GM21786 (cell line): ENCODE measurements around the gene HUNK.
"Not testable (repeated sequence)": the region's sequence is repeated elsewhere in the genome, so short reads cannot be mapped to it uniquely, and the experiment has no call there.

Experiments used
- ATAC-seq: cut with Tn5 transposase; IDR thresholded peaks from one replicate; pipeline ENCODE4 v1.9.1; 2021; ENCODE audit not compliant: unreplicated experiment

The HUNK gene

DNA sequence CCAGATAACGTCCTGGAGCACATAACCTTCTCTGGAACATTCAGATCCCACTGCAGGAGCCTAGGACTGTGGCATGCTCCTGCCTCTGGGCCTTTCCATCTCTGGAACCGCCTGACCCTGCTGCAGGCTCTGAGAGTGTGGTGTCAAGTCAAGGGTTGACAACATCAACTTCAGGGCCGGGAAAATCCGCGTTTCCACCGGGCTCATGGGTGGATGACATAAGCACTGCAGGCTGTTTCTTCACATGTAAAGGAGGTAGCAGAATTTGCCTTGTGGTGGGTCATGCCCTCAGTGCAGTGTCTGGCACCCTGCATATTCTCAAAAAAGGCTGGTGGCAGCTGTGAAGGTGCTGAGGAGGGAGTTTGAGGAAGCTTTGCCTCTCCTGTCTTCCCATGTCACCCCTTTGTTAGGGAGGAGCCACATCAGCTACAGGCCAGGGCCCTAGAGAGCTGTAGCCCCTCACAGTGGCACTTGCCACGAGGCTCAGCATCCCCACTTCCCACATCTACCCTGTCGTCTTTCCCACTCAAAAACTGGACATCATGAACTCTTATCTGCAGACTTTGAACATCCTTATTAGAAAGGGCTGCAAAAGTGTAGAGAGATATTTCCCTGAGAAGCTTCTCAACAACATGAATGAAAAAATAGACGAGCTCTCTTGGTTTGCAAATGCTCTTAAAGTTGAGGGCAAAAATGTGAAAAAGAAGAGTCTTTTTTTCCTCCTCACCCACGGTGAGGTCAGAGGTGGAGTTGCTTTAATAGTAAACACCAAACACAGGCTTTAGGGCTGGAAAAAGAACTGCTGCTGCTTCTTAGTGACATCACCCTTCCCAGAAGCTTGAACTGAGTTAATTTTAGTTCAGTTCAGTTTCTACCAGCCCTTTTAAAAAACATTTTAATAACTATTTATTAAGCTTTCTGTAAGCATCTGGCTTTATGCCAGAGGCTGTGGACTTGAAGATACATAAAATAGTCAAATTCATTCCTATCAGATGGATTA, 121.3 kb downstream of the HUNK start:
- no peak for ATAC-seq

DNA sequence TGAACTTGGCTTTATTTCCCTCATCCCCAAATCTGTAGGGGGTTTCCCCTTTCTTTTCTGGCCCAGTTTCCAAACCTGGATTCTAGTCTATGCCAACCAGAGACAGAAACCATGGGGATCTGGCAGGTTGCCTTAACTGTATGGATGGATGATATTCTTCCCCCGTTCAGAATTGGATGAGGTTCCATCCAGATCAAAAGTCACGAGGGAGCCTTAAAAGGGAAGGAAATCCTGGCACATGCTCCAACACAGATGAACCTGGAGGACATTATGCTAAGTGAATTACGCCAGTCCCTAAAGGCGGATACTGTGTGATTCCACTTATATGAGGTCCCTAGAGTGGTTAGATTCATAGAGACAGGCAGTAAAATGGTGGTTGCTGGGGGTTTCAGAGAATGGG, 124.4 kb downstream of the HUNK start:
- ATAC-seq: no peak

DNA sequence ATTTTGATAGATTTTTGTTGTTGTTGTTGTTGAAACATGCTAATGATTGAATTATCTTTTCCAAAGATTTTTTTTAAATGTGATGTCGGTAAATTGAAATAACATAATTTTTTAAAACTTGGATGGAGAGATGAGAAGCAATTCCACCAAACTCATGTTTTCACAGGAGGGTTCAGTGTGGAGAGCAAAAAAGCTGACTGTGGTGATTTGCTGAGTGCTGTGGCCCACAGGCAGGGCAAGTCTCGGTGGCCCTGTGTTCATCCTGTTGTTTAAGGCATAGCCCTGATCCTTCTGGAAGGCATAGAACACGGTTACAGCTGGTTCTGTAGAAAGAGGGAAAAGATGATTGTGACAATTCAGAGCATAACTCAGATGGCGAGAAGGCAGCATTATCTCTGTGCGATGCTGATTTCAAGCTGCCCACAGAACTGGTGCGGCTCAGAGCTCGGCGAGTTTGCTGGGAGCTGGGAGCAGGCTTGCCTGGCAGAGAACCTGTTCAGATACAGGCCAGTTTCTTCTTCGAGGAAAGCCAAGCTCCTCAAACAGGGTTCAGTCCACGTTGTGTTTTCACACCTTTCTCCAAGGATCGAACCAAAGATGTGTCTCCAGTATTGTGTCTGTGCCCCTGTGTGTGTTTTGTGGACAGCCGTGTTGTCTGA, 127.1 kb downstream of the HUNK start:
- ATAC-seq: no peak

DNA sequence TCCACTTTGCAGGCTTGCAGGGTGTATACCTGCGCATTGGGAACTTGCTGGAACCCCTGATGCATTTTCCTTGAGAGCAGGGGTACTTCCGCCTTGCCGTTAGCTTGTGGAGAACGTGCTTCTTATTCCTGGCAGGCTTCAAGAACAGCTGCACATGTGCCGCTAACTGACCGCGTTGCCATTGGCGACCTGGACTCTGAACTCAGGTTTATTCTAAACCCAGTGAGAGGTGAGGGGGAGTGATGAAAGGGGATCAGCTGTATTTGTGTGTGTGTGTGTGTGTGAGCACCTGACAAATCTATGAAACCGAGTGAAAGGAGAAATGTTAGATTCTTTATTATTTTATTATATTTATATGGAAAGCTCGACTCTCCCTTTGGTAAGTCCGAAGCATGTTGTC, 128.6 kb downstream of the HUNK start:
- ATAC-seq: no peak

DNA sequence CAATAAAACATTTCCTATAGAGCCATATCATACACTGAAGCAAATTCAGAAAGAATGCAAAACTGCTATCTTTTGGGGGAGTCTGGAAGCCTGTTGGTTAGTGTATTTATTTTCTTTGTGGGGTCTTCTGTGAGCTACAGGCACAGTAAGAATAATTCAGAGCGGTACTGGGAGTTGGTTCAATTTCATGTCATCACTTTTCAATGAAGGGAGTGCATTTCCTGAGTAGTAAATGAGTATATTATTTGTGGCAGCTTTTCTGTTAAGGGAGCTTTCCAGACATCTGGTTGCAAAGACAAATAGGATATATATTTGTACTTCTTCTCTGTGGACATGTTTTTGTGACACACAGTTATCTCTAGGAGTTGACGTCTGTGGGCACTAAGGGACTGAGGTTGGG, 130.6 kb downstream of the HUNK start:
- no peak for ATAC-seq

DNA sequence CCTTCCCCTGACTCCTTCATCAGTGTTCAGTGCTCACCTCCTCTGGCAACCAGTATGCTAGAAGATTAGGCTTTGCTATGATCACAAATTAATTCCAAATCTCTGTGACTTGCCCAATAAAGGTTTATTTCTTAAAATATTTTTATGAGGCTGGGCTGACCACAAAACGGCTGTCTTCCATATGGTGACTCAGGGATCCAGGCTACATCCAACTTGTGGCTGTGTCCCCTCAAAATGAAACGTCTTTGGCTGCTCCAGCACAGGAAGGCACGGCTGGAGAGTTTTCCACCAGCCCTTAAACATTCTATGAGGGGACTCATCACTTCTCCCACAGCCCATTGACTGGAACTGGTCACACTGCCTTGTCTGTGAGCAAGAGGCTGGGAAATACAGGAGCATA, 131.5 kb downstream of the HUNK start:
- no peak for ATAC-seq

DNA sequence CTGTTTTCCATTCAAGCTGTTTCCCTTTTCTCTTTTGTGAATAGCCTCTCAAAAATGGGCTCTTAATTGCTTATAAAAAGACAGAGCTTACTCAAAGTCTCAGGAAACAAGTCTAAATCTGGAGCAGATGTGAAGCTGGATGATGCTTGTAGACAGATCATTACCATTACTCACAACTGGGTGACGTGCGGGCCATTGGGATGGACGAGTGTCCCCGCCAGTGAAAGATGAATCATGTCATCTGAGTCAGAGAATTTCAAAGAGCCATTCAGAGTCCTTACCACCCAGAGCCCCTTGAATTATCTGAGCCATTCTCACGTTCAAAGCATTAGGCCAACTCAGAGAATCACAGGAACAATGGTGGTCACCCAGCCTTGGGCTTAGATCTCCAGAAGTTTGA, 134.6 kb downstream of the HUNK start:
- ATAC-seq: no peak

DNA sequence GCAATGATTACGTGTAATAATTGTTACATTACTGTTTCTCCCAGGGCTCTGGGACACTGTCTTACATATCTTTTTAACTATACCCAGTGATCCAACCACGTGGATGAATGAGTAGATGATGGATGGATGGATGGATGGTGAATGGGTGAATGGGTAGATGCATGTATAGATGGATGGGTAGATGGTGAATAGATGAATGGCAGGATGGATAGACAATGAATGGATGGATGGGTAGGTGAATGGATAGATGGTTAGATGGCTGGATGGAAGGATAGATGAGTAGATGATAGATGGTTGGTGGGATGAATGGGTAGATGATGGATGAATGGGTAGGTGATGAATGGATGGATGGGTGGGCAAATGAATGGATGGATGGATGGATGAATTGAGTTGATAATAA, 135.9 kb downstream of the HUNK start:
- no peak for ATAC-seq

DNA sequence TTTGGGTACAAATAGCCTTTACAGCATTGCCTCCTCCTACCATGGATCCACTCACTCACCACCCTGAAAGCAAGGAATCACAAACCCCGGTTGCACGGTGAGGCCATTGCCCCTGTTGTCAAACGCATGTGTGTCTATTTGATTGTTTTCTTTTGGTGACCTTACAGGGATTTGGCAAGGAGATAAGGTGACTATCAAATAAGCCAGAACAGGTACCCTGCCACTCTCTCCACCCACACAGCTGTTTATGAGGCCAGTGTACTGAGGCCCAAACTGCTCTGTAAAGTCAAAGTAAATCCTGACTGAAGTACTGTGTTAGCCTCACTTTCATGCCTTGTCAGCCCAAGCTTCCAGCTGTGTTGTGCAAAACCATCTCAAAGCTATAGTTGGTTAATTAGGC, 136.4 kb downstream of the HUNK start:
- no peak for ATAC-seq

DNA sequence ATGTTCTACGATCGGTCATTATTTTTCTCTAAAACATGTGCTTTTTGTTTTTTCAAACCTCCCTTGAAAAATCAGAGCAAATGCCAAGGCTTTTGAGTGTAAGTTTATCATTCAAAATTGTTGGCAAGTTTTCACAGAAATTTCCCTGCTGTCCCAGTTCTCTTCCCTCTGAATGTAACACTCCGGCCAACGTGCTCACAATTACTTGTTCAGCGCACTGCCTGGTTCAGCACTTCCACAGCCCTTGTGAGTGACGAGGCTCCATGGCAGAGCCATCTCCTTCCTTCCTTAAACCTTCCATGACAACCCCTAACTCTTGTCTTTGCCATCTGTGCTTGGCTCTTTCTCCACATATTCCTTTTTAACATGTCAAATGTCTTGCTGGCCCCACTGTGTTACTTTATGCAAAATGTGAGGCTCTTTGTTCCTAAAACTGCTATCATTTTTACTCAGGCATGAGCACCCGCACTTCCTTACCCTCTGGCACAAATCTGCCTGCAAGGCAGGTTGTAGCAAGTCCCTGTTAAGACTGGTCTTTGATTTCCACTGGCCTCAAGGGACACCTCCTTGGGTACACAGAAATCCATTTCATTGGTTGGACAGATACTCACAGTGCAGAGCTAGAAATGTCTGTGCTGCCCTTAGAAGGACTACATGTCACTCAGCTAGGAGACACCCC, 142.8 kb downstream of the HUNK start:
- no peak for ATAC-seq

DNA sequence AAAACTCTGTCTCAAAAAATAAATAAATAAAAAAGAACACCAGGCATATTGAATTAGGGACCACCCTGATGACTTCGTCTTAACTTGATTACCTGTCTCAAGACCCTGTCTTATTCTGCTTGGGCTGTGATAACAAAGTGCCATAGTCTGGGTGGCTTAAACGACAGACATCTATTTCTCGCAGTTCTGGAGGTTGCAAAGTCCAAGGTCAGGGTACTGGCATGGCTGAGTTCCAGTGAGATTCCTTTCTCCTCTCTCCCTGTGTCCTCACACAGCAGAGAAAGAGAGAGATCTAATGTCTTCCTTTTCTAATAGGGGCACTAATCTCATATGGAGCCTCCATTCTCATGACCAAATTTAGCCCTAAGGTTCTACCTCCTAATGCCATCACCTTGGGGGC, 145.6 kb downstream of the HUNK start:
- ATAC-seq: no peak

DNA sequence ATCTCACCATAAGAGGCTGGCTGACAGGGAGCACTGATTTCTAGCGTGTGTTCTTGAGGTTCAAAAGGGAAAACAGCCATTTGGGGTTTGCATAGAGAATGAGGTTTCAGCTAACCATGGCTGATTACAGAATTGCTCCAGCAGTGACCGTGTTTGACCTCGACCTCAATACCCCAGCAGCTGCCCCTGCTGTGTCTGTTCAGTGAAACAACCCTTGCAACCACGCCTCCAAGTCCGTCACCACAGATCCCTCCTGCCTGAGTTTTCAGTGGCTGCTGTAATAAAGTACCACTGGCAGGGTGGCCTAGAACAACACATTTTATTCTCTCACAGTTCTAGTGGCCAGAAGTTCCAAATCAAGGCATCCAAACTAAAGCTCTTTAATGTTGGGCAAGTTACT, 147.7 kb downstream of the HUNK start:
- no peak for ATAC-seq

DNA sequence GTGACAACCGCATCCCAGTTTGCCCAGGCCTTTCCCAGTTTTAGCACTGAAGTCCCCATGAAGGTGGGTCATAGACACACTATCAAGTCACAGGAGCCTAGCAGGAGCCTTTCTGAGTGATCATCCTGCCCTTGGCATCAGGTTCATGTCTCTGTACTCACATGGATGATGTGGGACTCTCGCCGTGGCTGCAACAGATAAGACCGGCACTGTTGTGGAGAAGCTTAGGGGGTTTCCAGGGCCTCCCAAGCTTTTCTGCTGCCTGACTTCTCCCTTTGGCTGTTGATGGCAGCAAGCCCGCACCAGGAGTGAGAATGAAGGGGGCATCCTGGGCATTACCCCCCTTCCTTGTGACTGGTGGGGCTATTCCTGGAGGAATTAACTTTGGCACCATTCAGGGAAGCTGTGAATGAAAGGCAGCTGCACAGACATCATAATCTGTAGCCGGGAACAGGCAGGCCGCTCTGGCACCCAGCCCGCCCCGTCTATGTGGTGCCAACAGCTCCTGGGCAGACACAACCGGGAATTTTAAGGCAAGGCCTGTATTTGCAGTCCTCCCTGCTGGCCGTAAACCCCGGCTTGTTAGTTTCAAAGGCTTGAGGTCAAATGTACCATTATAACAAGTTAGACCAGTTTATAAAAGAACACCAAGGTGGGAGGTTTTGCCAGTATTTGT, 148.6 kb downstream of the HUNK start:
- no peak for ATAC-seq

DNA sequence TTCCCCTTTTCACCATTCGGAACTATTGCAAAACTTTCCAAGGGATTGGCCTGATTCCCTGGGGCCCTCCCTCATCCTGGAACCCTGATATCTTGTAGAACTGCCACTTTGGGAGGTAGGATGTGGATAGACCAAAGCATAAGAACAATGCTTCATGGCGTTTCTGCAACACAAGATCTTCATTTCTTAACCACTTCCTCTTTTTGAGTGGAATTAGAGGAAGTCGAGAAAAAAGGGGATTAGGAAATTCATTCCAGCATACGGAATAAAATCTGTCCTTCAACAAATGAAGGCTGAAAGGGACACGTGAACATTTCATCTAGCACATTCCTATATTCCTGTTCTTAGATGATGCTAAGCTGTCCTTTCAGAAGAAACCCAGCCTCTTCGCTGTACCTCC, 149.3 kb downstream of the HUNK start:
- no peak for ATAC-seq

DNA sequence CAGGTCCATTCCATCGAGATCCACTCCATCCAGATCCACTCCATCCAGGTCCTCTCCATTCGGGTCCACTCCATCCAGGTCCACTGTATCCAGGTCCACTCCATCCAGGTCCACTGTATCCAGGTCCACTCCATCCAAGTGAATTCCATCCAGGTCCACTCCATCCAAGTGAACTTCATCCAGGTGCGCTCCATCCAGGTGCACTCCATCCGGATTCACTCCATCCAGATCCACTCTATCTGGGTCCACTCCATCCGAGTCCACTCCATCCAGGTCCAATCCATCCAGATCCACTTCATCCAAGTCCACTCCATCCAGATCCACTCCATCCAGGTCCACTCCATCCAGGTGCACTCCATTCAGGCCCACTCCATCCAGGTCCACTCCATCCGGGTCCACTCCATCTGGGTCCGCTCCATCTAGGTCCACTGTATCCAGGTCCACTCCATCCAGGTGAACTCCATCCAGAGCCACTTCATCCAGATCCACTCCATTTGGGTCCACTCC, 157.4 kb downstream of the HUNK start:
- ATAC-seq: no peak

DNA sequence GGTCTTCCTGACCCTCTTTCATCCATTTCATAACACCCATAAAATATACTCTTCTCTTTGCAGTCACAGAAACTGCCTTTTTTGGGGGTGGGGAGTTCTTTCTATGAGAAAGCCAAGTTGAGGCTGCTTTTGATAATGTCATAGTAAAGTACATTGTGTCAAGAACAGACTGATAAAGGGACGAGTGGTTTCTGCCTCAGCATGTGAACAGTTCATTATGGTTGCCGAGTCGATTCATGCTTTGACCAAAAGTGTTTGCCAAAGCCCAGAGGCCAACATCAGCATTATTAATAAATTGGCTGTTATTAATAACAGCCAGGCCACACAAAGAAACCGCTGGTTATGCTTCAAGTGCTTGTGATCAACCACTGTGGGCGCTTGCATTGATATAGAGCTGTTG, 162.0 kb downstream of the HUNK start:
- no peak for ATAC-seq

DNA sequence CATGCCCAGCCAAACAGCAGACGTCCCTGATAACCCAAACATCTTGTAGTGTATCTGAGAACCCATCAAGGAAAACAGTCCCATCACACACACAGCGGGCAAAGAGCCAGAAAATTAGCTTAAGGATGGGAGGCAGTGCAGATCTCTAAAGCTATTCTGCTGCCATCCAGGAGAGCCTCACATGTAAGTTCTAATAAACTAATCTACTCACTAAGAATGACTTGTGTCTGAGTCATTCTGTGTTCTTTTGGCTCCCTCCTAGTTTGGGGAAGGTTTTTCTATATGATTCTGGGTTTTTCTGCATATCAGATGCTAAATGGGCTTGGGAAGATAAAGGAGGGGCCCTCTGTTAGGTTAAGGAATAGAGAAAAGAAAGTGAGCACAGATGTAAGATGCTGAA, 162.8 kb downstream of the HUNK start:
- ATAC-seq: no peak

DNA sequence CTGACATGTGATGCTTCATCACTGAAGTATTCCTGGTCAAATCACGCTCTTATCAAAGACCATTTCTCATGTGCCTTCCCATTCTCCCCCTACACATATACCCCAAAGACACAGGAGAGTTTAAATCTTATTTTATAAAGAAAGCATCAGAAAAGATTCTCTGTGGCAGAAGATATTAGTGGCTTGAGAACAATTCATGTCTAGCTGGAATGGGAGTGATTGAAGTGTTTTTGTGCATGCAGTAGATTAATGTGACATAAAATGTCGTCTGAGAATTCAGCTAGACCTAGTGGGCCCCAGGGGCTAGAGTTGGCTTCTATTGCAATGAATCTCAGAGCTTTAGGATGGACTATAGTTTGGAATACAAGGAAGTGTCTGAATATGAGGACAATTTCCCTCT, 163.9 kb downstream of the HUNK start:
- ATAC-seq: no peak

DNA sequence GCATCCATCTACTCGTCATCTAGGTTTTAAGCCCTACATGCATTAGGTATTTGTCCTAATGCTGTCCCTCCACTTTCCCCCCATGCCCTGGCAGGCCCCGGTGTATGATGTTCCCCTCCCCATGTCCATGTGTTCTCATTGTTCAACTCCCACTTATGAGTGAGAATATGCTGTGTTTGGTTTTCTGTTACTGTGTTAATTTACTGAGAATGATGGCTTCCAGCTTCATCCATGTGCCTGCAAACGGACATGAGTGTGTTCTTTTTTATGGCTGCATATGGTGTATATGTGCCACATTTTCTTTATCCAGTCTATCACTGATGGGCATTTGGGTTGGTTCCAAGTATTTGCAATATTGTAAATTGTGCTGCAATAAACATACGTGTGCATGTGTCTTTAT, 165.9 kb downstream of the HUNK start:
- ATAC-seq: not testable (repeated sequence)

DNA sequence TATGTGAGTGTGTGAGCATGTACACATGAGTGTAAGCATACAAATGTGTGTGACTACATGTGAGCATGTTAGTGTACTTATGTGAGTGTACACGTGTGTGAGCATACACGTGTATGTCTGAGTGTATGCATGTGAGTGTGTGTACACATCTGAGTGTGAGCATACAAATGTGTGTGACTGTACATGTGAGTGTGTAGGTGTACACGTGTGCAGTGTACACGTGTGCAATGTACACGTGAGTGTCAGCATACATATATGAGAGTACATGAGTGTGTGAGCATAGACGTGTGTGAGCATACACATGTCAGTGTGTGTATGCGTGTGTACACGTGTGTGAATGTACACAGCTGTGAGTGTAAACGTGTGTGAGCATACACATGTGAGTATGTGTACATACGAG, 170.6 kb downstream of the HUNK start:
- no peak for ATAC-seq
